ENCODE data around the gene NEK6.

NEK6 gene

GRCh38 chr9:124346347-124347163, 88.8 kb downstream of the NEK6 start:
- no peak for DNase-seq

GRCh38 chr9:124347206-124347967, 89.6 kb downstream of the NEK6 start:
- no peak for DNase-seq

GRCh38 chr9:124347968-124348358, 90.2 kb downstream of the NEK6 start:
- DNase-seq = no peak

DNA sequence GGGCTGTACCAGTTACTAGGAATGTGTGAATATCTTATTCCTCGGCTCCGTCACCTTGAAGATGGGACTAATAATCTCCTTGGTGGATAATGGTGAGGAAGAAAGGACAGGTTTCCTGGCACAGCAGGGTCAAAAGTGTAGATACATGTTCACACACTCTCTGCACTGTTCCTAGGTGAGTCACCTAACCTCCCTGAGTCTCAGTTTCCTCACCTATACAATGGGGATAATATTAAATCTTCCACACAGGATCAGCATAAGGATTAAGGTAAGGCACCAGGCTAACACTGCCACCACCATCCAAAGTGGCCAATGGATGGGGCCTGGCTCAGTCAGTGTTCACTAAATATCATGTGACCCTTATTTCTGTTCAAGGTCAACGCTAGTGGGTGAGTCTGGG, 90.6 kb downstream of the NEK6 start:
- DNase-seq = no peak

DNA sequence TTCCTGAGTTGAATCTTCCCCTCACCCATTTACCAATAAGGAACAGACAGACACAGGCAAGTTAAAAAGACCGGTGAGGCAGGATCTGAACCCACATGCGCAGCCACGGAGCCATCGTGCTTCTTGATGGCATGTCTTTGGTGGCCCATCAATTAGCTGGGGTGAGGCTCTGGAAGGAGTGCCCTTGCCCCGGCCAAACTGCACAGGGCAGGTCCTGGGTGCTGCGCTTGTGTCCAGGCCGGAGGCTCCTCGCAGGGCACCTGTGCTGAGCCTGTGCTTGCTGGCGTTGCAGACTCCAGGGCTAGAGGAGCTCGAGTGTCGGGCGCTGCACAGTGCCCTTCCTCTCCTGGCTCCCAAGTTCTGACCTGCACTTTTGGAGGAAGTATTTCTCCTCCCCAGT, 91.1 kb downstream of the NEK6 start:
- no peak for DNase-seq

- no peak for DNase-seq
Observed at GRCh38 chr9:124349267-124349666, 91.5 kb downstream of the NEK6 start.

DNA sequence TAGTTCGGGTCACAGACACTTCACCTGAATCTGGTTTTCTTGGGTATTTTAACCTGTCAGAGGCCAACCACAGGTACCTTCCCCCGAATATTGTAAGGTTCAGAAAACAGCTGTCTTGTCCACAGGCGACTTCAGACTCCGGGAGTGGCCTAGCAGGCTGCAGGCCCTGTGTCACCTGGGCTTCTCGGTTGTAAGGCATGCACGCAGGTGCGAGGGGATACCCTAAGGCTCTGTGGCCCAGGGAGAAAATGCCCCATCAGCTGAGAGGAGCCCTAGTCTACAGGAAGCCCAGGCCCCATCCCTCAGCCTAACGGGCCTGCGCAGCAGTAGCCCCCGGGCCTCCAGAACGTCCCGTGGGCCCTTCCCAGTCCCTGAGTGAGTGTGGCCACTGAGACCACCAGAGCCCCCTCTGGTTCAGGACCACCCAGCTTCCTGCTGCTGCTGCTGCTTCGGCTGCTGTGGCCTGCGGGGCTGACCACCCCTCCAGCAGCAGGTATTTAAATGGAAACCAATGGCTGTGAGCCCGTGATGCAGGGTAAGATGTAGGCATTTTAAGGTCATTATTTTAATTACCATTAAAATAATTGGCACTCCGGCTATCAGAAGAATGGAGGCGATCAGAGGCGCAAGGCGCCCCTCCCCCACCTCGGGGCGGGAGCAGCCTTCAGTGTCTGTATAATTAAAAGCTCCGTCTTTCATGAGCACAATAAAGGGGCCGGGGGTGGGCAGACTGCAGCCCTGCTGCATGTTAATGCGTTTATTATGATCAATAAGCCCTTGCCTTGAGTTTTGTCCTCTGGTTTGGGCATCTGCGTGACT, 92.1 kb downstream of the NEK6 start:
- DNase-seq = no peak

- DNase-seq = no peak
Observed at GRCh38 chr9:124350494-124351263, 92.9 kb downstream of the NEK6 start.

GRCh38 chr9:124351672-124352468, 94.1 kb downstream of the NEK6 start:
- no peak for DNase-seq

DNA sequence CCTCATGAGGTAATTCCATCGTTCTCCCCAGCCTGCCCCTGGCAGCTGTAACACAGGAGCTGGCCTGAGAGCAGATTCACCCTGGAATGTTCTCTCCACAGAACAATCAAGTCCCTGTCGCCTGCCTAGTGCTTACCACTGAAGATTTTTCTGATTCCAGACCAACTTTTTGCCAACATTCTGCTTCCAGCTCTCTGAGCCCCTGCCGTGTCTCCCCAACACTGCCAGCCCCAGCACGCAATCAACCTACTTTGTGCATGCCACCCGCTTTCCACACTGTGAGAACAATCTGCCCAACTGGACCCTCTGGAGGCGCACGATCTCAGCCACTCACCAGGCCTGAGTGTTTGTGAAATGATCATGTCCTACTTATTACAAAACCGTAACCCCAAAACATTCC, 94.9 kb downstream of the NEK6 start:
- DNase-seq = no peak

- DNase-seq = no peak
Observed at GRCh38 chr9:124353166-124353768, 95.5 kb downstream of the NEK6 start.

- no peak for DNase-seq
Observed at GRCh38 chr9:124353811-124354274, 96.1 kb downstream of the NEK6 start.

DNA sequence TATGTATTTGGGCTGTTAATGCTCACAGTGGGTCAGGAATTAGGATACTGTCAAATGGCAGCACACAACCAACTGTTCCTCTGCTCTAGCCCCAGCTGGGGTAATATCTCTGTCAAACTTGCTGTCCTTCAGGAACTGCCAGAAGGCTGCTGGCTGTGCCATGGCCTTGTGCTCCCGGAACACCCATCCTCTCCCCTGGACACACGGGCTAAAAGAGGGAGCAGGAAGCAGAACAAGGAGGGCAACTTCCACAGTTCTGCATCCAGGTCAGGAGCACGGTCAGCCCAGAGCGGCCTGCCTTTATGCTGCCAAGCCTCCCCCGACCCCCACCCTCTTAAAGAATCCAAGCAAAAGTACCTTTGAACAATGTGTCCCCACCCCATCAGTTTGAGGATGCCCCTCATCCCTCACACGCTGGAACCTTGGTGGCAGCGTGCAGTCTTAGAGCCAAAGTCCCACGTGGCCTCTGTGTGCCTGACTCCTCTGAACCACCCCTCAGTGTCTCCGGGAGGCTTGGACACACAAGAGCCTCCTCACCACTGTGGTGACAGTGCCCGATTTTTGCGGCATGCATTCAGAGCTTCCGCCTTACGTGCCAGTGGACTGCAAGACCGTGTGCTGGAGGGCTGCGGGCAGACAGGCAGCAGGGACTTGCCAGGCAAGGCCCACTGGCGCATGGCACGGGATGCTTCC, 96.7 kb downstream of the NEK6 start:
- no peak for DNase-seq

- no peak for DNase-seq
Observed at GRCh38 chr9:124355039-124355940, 97.5 kb downstream of the NEK6 start.

DNA sequence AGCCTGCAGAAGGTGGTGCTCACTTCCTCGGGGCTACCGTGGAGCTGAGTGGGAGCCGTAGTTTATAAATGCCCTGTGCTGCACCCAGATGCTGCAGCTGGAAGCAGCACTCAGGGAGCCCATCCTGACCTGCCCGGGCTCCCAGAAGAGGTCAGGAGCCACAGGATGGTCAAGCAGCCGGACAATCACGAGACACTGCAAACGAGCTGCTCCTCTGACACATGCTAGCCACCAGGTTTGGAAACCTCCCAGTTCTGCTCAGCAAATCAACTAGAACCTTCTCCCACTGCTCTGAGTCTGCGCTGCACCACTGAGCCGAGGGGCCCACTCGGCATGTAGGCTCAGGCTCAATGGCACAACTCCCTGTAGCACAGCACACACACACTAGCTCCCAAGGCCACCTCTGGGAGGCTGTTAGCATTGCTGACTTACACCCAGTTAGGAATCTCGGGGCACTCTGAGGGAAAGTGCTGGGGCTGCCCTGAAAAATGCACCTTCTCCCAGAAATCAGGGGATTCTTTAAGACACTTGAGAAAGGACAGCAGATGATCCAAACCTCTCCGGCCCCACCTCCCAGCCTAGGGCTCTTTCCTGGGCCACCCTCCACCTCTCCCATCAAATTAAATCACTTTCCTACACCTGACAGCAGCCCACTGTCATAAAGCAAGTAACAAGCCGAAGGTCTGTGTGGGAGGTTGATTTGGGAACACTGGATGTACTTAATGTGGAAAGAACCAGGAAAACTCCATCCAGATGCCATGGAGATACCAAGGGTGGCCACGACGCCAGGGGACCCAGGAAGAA, 98.4 kb downstream of the NEK6 start:
- DNase-seq = no peak

GRCh38 chr9:124356745-124357390, 99.1 kb downstream of the NEK6 start:
- no peak for DNase-seq

- no peak for DNase-seq
Observed at GRCh38 chr9:124357721-124358361, 100.1 kb downstream of the NEK6 start.

DNA sequence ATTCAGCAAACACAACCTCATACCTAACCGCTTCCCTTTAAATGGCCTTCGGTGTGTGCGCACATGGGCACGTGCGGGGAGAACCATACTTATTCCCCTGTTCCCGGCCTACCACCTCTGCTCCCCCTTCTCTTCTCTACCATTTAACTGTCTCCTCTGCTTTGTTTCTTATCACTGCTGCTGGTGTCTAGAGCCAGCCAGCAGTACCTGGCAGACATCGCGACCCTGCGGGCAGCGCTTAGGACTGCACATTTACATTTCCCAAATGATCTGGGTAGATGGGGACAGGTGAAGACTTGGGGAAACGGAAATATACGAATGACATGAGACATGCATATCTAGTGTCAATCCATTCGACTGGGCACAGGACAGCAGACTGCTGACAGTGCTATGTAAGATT, 100.9 kb downstream of the NEK6 start:
- no peak for DNase-seq

Data from NCI-H510A (cell line).